Osteoblast (primary cell): ENCODE results near the gene ATG13. TPM values are rescaled to one million over a fixed set of nuclear protein-coding genes. Genes with fewer than 3 reads are reported as not detected.

Source experiments
- DNase-seq: peaks from one replicate; pipeline ENCODE4 v3.0.0; 2011; ENCODE audit warnings: low spot score, mixed read lengths; ENCODE audit not compliant: insufficient read length; ENCODE audit errors: missing footprints
- H2AFZ ChIP-seq: 2 replicates; pipeline ENCODE4 v1.6.0; 2011; ENCODE audit warnings: mild to moderate bottlenecking, low read length
- H3K27ac ChIP-seq: 2 replicates; pipeline ENCODE4 v1.5.1; 2011; ENCODE audit warnings: mild to moderate bottlenecking, low read depth, low read length, moderate library complexity
- H3K27me3 ChIP-seq: 2 replicates; pipeline ENCODE4 v1.6.0; 2012; ENCODE audit warnings: mild to moderate bottlenecking, control low read depth, inconsistent platforms, low read length, moderate library complexity; ENCODE audit not compliant: insufficient read depth
- H3K36me3 ChIP-seq: 2 replicates; pipeline ENCODE4 v1.5.1; 2011; ENCODE audit warnings: mild to moderate bottlenecking, low read length, control low read depth, moderate library complexity; ENCODE audit not compliant: insufficient read depth
- H3K4me1 ChIP-seq: 2 replicates; pipeline ENCODE4 v1.5.1; 2011; ENCODE audit warnings: mild to moderate bottlenecking, low read length, control low read depth, moderate library complexity; ENCODE audit not compliant: insufficient read depth
- H3K4me2 ChIP-seq: 2 replicates; pipeline ENCODE4 v1.6.0; 2011; ENCODE audit warnings: mild to moderate bottlenecking, low read length; ENCODE audit not compliant: insufficient read depth
- H3K4me3 ChIP-seq: fragments of 200-600 bp; sonication (generic); 3 replicates; pipeline ENCODE4 v1.5.1; 2012; ENCODE audit warnings: mild to moderate bottlenecking, low read length, inconsistent platforms; ENCODE audit not compliant: insufficient read depth
- H3K79me2 ChIP-seq: 2 replicates; pipeline ENCODE4 v1.6.0; 2012; ENCODE audit warnings: mild to moderate bottlenecking, low read length, control low read depth, inconsistent platforms; ENCODE audit not compliant: insufficient read depth
- H3K9me3 ChIP-seq: 2 replicates; pipeline ENCODE4 v1.5.1; 2011; ENCODE audit warnings: low read depth, low read length, control low read depth
- H4K20me1 ChIP-seq: 2 replicates; pipeline ENCODE4 v1.6.0; 2012; ENCODE audit warnings: mild to moderate bottlenecking, low read length, control low read depth; ENCODE audit not compliant: insufficient read depth
- total RNA-seq: library from RNA; depleted of rRNA; stranded (reverse); fragments of >200 nt; gene quantifications from 2 replicates; pipeline ENCODE4 v1.2.3, GENCODE V29; 2012
- TF ChIP-seq, protein P1 (sequence below): IDR thresholded peaks from 2 replicates; pipeline ENCODE4 v1.5.1; 2011; ENCODE audit warnings: mild to moderate bottlenecking, low read depth, low read length, moderate library complexity; ENCODE audit errors: extremely low read depth

Gene ATG13
- total RNA-seq, 1 donor: 70.9 TPM

DNA sequence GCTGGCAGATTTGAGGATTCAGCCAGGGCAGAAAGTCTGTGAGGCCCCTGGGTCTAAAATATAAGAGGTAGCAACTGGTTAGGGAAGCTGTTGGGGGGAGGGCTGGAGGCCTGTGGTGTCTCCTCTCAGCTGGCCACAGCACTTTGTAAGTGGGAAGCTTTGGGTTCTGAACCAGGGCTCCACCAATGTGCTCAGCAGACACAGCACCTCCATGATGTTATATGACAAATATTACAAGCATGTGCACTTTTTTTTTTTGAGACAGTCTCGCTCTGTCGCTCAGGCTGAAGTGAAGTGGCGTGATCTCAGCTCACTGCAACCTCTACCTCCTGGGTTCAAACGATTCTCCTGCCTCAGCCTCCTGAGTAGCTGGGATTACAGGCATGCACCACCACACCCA is 75.1 kb downstream of the ATG13 start:
- no peak overlapping the region for H2AFZ ChIP-seq
- TF ChIP-seq, protein P1, sequence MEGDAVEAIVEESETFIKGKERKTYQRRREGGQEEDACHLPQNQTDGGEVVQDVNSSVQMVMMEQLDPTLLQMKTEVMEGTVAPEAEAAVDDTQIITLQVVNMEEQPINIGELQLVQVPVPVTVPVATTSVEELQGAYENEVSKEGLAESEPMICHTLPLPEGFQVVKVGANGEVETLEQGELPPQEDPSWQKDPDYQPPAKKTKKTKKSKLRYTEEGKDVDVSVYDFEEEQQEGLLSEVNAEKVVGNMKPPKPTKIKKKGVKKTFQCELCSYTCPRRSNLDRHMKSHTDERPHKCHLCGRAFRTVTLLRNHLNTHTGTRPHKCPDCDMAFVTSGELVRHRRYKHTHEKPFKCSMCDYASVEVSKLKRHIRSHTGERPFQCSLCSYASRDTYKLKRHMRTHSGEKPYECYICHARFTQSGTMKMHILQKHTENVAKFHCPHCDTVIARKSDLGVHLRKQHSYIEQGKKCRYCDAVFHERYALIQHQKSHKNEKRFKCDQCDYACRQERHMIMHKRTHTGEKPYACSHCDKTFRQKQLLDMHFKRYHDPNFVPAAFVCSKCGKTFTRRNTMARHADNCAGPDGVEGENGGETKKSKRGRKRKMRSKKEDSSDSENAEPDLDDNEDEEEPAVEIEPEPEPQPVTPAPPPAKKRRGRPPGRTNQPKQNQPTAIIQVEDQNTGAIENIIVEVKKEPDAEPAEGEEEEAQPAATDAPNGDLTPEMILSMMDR: no peak
- no peak overlapping the region for H3K4me2 ChIP-seq
- H3K27me3 ChIP-seq: no peaks in the 10 kb centered on the region
- no peak overlapping the region for H3K4me3 ChIP-seq
- H3K27ac ChIP-seq: no peak overlapping the region
- peaks cover 44% of the 10 kb centered on the region for H3K36me3 ChIP-seq
- H4K20me1 ChIP-seq: peaks cover 12% of the 10 kb centered on the region
- no peaks in the 10 kb centered on the region for H3K9me3 ChIP-seq
- no peak for DNase-seq
- H3K4me1 ChIP-seq: peaks cover 16% of the 10 kb centered on the region
- H3K79me2 ChIP-seq: peaks cover 38% of the 10 kb centered on the region

DNA sequence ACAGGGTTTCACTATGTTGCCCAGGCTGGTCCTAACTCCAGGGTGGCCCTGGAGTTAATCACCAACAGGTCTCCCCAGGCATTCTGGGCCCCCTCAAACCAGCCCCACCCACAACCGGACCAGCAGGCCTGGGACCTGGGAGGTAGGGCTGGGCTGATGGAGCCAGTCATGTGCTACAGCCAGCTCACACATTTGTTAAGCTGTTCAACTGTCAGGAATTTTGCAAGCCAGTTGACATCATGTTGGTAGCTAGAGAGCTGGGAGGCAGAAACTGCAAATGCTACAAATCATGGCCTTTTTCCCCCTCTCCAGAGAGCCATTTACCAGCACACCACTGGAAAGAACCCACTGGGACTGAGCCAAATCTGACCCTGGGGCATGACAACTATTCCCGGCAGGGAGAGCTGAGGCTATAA is 76.3 kb downstream of the ATG13 start:
- H2AFZ ChIP-seq: no peak overlapping the region
- peak overlapping the region; percentile 78 for H3K27ac ChIP-seq
- peaks cover 45% of the 10 kb centered on the region for H3K79me2 ChIP-seq
- H3K4me1 ChIP-seq: peaks cover 18% of the 10 kb centered on the region
- H3K36me3 ChIP-seq: peaks cover 35% of the 10 kb centered on the region
- DNase-seq: peak; percentile 88
- H3K4me2 ChIP-seq: no peak overlapping the region
- TF ChIP-seq, protein P1: no peak
- no peaks in the 10 kb centered on the region for H3K27me3 ChIP-seq
- no peak overlapping the region for H3K4me3 ChIP-seq
- no peaks in the 10 kb centered on the region for H3K9me3 ChIP-seq
- H4K20me1 ChIP-seq: peaks cover 16% of the 10 kb centered on the region

DNA sequence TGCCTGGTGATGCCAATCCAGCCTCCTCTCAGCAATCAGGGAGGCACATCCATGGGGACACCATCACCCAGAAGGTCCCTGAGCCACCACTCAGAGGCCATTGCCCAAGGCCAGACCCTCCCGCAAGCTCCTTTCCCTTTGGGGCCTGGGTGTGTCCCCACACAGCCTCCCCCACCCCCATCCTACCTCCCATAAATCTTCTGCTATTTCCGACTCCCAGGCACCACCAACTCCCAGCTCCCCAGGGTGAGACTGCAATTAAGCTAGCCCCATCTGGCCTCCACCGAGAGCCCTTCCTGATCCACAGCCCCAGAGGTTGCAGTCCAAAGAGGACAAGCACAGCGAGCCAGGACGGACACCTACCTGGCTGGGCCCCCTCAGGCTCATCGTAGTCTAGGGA is 76.7 kb downstream of the ATG13 start:
- TF ChIP-seq, protein P1: no peak

DNA sequence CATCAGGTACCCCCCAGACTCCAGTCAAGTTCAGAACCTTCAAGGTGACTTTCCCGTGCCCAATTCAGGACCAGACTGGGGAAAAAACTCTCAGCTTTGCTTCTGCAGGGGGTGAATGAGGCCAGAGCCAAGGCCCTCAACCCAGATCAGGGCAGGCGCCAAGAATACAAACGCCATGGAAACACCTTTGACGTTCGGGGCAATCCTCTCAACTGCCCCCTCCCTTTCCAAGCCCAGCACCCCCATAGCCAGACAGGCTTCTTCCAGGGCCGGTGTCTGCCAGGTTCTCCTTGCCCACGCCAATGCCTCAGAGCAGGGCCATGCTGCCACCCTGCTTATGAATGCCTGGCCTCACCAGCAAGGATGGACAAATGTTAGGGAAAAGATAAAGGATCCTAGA is 77.3 kb downstream of the ATG13 start:
- peaks cover 16% of the 10 kb centered on the region for H4K20me1 ChIP-seq
- DNase-seq: no peak
- peaks cover 28% of the 10 kb centered on the region for H3K4me1 ChIP-seq
- TF ChIP-seq, protein P1: no peak
- H2AFZ ChIP-seq: no peak overlapping the region
- no peaks in the 10 kb centered on the region for H3K9me3 ChIP-seq
- peaks cover 35% of the 10 kb centered on the region for H3K36me3 ChIP-seq
- no peak overlapping the region for H3K4me3 ChIP-seq
- H3K4me2 ChIP-seq: no peak overlapping the region
- H3K27me3 ChIP-seq: no peaks in the 10 kb centered on the region
- H3K79me2 ChIP-seq: peaks cover 55% of the 10 kb centered on the region
- peak overlapping the region; percentile 78 for H3K27ac ChIP-seq

More for the DNA sequence above, 76.7 kb downstream of the ATG13 start:
- Histone ChIP-seq H3K27ac (peak overlapping the region; percentile 78), H3K4me1 (peaks cover 23% of the 10 kb centered on the region), H4K20me1 (peaks cover 16% of the 10 kb centered on the region), H3K4me3 (no peak overlapping the region), H3K27me3 (no peaks in the 10 kb centered on the region), H3K36me3 (peaks cover 35% of the 10 kb centered on the region), H2AFZ (no peak overlapping the region), H3K4me2 (no peak overlapping the region), H3K9me3 (no peaks in the 10 kb centered on the region), H3K79me2 (peaks cover 50% of the 10 kb centered on the region)
- no peak for DNase-seq
